IPS-15b (cell line): Measurements from ENCODE around the gene KTN1.

Source experiments
- H3K27me3 ChIP-seq: one replicate; pipeline ENCODE4 v1.6.1; 2013; ENCODE audit warnings: low read length; ENCODE audit not compliant: control insufficient read depth, insufficient read depth
- H3K36me3 ChIP-seq: one replicate; pipeline ENCODE4 v1.6.1; 2013; ENCODE audit warnings: low read length; ENCODE audit not compliant: control insufficient read depth, insufficient read depth
- H3K4me1 ChIP-seq: one replicate; pipeline ENCODE4 v1.6.1; 2013; ENCODE audit warnings: mild to moderate bottlenecking, low read length; ENCODE audit not compliant: control insufficient read depth, insufficient read depth
- H3K4me3 ChIP-seq: one replicate; pipeline ENCODE4 v1.5.1; 2013; ENCODE audit warnings: low read depth, low read length
- H3K9ac ChIP-seq: one replicate; pipeline ENCODE4 v1.6.1; 2013; ENCODE audit warnings: low read depth, mild to moderate bottlenecking, low read length
- H3K9me3 ChIP-seq: one replicate; pipeline ENCODE4 v1.6.1; 2013; ENCODE audit warnings: mild to moderate bottlenecking, low read length; ENCODE audit not compliant: control insufficient read depth, insufficient read depth

Gene KTN1

DNA sequence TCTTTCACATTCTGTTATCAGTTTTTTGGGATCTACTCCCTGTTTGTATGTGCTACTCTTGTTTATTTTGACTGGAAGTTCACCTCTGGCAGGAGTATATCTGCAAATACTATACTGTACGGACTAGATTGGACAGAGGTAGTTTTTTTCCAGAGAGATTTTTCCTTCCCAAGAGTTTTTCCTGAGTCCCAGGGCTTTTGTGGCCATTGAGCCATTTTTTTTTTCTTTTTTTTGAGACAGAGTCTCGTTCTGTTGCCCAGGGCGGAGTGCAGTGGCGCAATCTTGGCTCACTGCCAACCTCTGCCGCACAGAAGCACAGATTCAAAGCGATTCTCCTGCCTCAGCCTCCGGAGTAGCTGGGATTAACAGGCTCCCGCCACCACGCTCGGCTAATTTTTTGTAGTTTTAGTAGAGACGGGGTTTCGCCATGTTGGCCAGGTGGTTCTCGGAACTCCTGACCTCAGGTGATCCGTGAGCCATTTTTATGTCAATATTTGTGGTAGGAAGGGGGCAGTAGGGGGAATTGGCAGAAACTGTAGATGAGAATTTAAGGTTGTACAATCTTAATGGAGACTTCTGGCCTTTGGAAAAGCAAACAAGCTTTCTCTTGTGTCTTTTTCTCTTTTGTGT lies 19.4 kb downstream of the KTN1 start:
- Histone ChIP-seq H3K9ac (no peak overlapping the region), H3K4me1 (peaks cover 5% of the 10 kb centered on the region), H3K9me3 (no peaks in the 10 kb centered on the region)

DNA sequence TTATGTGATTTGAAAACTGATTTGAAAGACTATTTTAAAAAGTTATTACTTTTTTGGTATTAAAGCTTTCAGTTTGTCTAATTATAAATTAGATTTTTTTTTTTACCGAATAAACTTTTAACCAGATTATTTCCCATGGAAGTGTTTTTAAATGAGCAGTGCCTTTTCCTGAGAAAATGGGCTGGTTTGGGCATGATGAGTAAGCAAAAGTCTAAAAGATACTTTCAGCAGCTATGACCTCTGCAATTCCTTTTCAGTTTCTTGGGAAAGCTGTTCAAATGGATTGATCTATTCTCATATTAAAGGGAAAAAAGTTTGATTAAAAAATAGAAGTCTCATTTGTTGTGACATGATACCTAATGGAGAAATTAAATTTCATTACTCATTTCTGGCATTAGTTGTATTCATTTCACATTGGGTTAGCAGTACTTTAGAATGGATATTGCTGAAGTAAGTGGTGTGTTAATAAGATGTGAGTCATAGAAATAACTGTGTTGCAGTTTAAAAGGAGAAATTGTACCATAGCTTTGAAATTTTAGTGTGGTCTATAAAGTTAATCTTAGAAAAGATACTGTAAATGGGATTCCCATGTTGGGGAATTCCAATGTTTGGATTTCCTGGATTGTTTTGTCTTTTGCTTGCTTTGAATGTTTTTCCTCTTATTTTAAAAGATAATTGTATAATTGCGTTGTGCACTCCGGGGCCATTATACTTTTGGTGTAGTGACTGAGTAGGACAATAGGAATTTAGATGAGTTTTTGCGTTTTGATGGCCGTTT lies 21.0 kb downstream of the KTN1 start:
- Histone ChIP-seq H3K4me3 (no peak overlapping the region), H3K9ac (no peak overlapping the region), H3K4me1 (peaks cover 12% of the 10 kb centered on the region), H3K9me3 (no peaks in the 10 kb centered on the region), H3K36me3 (no peaks in the 10 kb centered on the region), H3K27me3 (no peaks in the 10 kb centered on the region)

More for the DNA sequence above, 19.4 kb downstream of the KTN1 start:
- Histone ChIP-seq H3K36me3 (no peaks in the 10 kb centered on the region), H3K27me3 (no peaks in the 10 kb centered on the region), H3K4me3 (no peak overlapping the region)

DNA sequence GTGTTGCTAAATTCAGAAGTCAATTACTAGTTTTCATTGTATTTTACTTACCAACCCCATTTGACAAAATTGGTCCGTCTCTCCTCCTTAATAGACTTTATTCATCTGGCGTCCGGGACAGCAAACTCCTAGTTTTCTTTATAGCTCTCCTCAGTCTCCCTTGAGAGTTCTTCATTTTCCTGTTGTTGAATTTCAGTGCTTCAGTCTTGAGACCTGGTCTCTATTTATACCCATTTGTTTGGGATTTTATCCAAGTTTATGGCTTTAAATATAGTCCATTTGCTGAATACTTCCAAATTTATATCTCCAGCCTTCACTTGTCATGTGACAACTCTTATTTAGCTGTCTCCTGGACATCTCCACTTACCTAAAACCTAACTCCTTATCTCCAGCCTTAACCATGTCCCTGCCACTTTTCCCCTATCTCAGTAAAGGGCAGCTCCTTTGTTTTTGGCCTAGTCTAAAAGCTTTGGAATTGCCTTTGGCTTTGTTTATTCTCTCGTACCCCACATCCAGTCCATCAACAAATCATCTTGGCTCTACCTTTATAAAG lies 23.5 kb downstream of the KTN1 start:
- Histone ChIP-seq H3K4me1 (peaks cover 21% of the 10 kb centered on the region), H3K9ac (no peak overlapping the region), H3K4me3 (no peak overlapping the region), H3K9me3 (no peaks in the 10 kb centered on the region), H3K36me3 (no peaks in the 10 kb centered on the region), H3K27me3 (no peaks in the 10 kb centered on the region)

DNA sequence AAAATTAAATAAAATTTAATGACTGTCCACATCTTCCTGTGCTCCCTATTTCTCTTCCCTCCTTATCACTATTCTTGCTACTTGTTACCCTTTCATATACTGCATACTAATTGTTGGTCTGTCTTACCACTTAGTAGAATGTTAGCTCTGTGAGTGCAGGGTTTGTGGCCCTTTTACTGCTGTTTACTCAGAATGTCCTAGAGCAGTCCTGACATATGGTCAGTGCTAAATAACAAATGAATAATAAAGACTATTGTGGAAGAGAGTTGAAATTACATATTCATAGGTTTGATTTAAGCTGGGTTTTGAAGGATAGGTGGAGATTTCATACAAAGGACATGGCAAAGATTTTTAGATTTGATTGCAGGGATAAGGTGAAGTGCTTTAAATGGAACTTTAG lies 24.5 kb downstream of the KTN1 start:
- H3K4me1 ChIP-seq, result peaks cover 26% of the 10 kb centered on the region
- no peaks in the 10 kb centered on the region for H3K27me3 ChIP-seq

DNA sequence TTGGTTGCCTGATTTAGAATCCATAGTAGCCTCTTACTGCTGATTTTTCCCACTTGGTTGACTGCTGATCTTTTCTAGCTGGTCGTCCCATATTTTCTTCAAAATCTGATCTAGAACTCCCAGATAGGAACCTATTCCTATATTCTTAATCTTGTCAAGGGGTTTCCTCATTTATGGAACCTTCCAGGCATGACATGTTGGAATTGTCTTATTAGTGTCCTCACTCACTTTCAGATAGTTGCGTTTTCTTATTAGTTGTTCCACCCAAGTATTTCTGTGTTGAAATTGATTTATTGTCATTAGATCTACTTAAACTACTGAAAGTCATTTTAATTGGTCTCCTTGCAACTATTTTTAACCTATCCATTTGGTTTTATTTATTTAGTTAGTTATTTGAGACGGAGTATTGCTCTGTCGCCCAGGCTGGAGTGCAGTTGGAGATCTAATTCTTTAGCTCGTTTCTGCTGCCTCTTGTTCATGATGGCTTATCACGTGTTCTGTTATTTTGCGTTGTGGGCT lies 25.0 kb downstream of the KTN1 start:
- Histone ChIP-seq H3K4me1 (peaks cover 27% of the 10 kb centered on the region), H3K9me3 (no peaks in the 10 kb centered on the region), H3K4me3 (no peak overlapping the region), H3K36me3 (no peaks in the 10 kb centered on the region), H3K27me3 (no peaks in the 10 kb centered on the region), H3K9ac (no peak overlapping the region)

More for the DNA sequence above, 24.5 kb downstream of the KTN1 start:
- Histone ChIP-seq H3K36me3 (no peaks in the 10 kb centered on the region), H3K9me3 (no peaks in the 10 kb centered on the region), H3K4me3 (no peak overlapping the region), H3K9ac (no peak overlapping the region)

DNA sequence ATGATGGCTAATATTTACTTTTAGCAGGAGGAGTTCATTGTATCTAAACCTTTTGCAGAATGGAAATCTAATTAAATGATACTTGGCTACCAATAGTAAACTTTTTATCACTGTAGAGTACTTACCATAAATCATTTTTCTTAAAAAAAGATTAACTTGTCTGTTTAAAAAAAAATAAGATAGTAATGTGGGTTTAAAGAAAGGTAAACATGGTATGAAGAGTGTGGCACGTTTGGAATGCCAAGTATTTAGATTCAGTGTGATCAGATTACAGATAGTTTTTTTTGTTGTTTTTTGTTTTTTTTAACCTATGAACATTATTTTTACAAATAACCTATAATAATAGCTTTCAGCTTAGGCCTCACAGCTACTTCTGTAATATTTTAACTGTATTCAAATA lies 25.8 kb downstream of the KTN1 start:
- H3K36me3 ChIP-seq, result no peaks in the 10 kb centered on the region
- no peaks in the 10 kb centered on the region for H3K9me3 ChIP-seq
- no peak overlapping the region for H3K4me3 ChIP-seq
- H3K4me1 ChIP-seq, result peaks cover 28% of the 10 kb centered on the region
- no peaks in the 10 kb centered on the region for H3K27me3 ChIP-seq
- no peak overlapping the region for H3K9ac ChIP-seq

DNA sequence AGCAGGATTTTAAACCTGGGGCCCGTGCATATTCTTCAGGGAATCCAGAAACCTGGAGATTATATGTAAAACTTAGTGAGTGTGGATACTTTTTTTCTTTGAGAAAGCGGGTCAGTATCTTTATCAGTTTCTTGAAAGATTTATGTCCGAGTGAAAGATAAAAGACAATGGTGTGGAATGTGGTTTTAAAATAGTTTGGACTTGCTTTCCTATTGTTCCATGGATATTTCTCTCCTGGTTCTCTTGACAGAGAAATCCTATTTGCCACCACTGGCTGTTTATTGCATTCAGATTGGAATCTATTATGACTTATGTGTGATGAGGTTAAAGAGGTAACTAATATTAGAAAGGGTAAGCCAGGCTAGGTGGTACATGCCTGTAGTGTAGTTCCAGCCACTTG lies 27.4 kb downstream of the KTN1 start:
- peaks cover 32% of the 10 kb centered on the region for H3K4me1 ChIP-seq
- H3K9me3 ChIP-seq, result no peaks in the 10 kb centered on the region
- no peaks in the 10 kb centered on the region for H3K36me3 ChIP-seq
- H3K27me3 ChIP-seq, result no peaks in the 10 kb centered on the region
- H3K4me3 ChIP-seq, result no peak overlapping the region
- H3K9ac ChIP-seq, result no peak overlapping the region

DNA sequence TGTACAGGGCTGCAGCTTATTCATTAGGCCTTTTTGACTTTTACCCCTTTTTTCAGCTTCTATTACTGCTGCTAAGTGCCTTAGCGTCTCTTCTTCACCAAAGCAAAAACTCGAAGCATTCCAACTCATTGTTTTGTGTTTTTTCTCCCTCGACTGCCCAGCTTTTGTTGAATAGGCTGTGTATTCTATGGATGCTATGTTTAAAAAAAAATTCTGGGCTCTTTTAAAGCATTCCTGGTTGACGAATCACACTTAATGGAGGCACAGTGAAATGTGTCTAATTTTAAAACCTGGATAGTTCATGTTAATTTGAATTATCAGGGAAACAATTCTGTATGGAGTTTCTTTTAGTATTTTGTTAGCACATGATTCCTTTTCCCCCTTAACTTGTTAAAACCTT lies 29.7 kb downstream of the KTN1 start:
- H3K36me3 ChIP-seq, result no peaks in the 10 kb centered on the region
- no peak overlapping the region for H3K9ac ChIP-seq
- H3K9me3 ChIP-seq, result no peaks in the 10 kb centered on the region
- H3K27me3 ChIP-seq, result no peaks in the 10 kb centered on the region
- peaks cover 25% of the 10 kb centered on the region for H3K4me1 ChIP-seq
- no peak overlapping the region for H3K4me3 ChIP-seq

DNA sequence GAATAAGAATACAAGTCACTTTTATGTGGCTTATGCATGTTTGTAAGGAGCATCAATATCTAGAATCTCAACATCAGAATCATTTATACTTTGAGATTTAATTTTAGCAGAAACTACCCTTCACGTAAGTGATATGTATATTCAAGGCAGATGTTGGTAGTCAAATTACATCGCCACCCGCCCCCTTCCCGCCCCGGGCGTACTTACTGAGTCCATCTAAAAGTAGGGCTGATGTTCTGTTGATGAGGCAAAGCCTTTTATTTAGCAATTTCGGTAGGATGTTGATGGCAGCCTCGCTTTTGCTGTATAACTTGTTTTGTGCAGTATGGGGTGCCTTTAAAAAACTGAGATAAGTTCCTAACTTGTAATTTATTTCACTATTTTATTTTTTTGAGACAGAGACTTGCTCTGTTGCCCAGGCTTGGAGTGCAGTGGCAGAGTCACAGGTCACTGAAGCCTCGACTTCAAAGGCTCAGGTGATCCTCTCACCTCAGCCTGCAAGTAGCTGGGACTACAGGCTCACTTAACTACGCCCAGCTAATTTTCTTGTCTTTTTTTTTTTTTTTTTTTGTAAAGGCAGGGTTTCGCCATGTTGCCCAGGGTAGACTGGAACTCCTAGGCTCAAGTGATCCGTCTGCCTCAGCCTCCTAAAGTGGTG lies 30.8 kb downstream of the KTN1 start:
- H3K9me3 ChIP-seq, result no peaks in the 10 kb centered on the region
- H3K27me3 ChIP-seq, result no peaks in the 10 kb centered on the region
- no peak overlapping the region for H3K9ac ChIP-seq
- H3K4me3 ChIP-seq, result no peak overlapping the region
- peaks cover 22% of the 10 kb centered on the region for H3K4me1 ChIP-seq
- H3K36me3 ChIP-seq, result no peaks in the 10 kb centered on the region

DNA sequence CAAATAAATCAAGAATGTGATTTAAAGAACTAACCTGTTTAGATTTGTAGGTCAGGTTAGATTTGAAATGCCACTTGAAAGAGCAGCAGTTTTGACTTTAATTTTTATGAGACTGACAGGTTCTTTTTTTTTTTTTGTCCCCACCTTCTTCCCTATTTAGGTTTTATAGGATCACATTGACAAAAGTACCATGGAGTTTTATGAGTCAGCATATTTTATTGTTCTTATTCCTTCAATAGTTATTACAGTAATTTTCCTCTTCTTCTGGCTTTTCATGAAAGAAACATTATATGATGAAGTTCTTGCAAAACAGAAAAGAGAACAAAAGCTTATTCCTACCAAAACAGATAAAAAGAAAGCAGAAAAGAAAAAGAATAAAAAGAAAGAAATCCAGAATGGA lies 31.9 kb downstream of the KTN1 start:
- Histone ChIP-seq H3K9ac (no peak overlapping the region), H3K27me3 (no peaks in the 10 kb centered on the region)

DNA sequence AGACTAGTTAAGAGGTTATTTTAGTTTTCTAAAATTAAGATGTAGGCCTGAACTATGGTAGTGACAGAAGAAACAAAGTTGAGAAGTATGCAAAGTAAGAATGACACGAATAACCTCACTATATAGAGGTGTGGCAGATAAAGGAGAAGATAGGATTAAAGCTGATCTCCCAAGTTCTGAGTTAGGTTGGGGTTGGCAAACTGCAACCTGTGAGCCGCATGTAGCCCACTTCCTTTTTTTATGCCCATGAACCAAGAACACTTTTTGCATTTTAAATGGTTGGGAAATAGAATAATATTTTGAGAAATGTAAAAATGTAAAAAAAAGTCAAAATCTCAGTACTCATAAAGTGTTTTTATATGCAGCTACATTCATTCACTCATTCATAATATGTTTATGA lies 34.3 kb downstream of the KTN1 start:
- no peaks in the 10 kb centered on the region for H3K9me3 ChIP-seq
- H3K4me3 ChIP-seq, result no peak overlapping the region
- H3K27me3 ChIP-seq, result no peaks in the 10 kb centered on the region
- H3K36me3 ChIP-seq, result peaks cover 12% of the 10 kb centered on the region
- no peak overlapping the region for H3K9ac ChIP-seq
- peaks cover 10% of the 10 kb centered on the region for H3K4me1 ChIP-seq

More for the DNA sequence above, 31.9 kb downstream of the KTN1 start:
- peaks cover 16% of the 10 kb centered on the region for H3K4me1 ChIP-seq
- peaks cover 3% of the 10 kb centered on the region for H3K36me3 ChIP-seq
- no peaks in the 10 kb centered on the region for H3K9me3 ChIP-seq
- no peak overlapping the region for H3K4me3 ChIP-seq
